ENCODE measurements around the gene RERE.

The RERE gene

DNA sequence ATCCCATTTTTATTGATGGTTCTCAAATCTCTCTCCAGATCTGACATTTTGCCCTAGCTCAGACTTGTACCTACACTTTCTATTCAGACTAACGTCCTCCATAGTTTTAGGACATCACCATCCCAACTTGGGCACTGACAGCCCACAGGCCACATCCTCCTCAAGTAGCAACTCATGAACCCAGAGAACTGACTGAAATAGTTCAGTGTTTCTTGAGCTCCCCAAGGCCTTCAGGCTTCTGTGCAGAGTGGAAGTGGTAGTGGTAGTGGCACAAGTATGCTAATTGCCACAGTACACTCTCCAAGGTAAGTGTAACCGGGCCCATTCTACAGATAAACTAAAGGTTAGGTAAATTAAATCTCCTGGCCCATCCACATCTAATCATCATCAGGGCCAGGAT lies 387.0 kb downstream of the RERE start:
- DNase-seq, result no peak

GRCh38 chr1:8429549-8430110 lies 387.8 kb downstream of the RERE start:
- no peak for DNase-seq

DNA sequence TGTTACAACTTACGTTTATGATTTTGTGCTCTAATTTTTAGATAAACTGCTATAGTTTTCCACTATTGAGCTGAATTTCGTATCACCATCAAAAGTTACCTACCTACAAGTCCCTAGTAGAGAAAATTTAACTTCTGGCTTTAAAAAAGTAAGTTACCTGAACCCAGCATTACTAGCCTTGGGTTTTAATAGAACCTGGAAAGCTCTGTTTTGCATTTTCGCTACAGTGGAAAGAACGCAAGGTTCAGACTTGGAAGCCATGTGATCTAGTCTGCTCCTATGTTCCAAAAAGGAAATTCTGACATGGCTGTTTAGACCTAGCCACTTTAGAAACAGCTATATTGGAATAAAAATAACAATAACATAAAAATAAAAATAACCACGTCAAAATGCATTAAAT lies 389.0 kb downstream of the RERE start:
- DNase-seq, result no peak

GRCh38 chr1:8427986-8428385 lies 389.5 kb downstream of the RERE start:
- DNase-seq, result peak in 9 of 51 donors; percentile 9 to 34 (median 20)

DNA sequence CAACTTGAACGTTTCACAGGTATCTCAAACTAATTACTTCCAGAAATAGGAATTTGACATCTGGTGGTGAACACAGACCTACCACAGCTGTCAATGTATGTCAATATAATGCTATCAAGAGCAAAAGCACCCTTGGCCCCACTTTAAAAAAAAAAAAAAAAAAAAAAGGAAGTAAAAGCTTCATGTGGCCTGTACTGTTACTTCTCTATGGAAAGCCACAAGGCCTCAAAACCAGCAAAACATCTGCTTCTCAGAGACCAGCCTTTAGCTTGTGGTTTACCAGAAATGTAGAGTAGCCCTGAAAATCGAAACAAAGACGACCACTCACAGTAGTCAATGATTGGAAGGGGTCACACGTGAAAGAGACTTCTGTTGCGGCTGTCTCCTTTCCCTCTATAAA lies 389.9 kb downstream of the RERE start:
- no peak for DNase-seq

DNA sequence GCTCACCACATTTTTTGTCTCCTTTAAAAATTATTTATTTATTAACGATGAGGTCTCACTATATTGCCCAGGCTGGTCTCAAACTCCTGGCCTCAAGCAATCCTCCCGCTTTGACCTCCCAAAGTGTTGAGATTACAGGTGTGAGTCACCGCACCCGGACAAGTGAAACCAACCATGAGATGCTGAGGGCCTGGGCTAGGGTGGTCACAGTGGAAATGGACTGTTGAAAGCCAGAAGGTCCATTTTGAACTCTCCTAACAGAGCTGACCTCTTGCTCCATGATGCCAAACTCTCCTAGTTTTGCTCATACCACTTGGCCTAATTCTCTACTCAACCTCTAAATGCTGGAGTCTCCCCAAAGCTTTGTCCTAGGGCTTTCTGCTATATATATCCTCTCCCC lies 390.4 kb downstream of the RERE start:
- no peak for DNase-seq

- DNase-seq, result no peak
Measured at GRCh38 chr1:8425781-8426161, 391.7 kb downstream of the RERE start.

GRCh38 chr1:8425150-8425780 lies 392.2 kb downstream of the RERE start:
- no peak for DNase-seq

- DNase-seq, result peak in 8 of 51 donors; percentile 20 to 61 (median 31)
Measured at GRCh38 chr1:8424539-8425116, 392.8 kb downstream of the RERE start.

- peak in 14 of 51 donors; percentile 26 to 81 (median 43) for DNase-seq
Measured at GRCh38 chr1:8423692-8424538, 393.5 kb downstream of the RERE start.

GRCh38 chr1:8423269-8423691 lies 394.2 kb downstream of the RERE start:
- peak in 18 of 51 donors; percentile 22 to 81 (median 43) for DNase-seq

DNA sequence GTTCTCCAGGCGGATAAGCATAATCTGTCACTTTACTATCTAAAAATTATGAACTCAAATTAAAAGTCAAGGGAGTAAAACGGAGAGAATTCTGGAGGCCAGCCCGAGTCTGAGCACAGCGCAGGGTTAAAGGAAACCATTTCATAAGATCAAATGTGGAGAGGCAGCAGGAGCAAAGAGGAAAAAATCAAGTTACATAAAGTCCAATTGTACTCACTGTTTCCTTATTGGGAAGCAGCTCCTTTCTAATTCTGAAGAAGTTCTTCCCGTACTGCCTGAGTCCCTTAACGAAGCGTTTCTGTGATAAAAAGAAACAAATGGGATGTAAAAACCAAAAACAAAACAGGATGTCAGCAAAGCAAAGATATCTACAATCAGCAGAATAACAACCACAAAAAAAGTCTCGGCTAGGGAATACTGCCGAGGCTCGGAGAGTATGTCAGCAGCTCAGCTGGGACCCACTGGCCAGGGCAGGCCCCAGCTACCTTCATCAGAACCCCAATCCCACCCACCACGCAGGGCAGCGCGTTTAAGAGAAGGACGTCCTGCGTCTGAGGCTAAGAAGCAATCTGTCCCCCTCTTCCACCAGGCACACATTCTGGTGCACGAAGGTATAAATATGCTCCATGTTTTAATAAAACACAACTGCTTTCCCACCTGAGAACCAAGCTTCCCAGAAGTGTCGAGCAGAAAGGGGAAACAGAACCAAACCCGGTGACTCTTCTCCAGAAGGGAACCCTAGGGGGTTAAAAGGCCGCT lies 394.8 kb downstream of the RERE start:
- DNase-seq, result peak in 7 of 51 donors; percentile 22 to 78 (median 40)

DNA sequence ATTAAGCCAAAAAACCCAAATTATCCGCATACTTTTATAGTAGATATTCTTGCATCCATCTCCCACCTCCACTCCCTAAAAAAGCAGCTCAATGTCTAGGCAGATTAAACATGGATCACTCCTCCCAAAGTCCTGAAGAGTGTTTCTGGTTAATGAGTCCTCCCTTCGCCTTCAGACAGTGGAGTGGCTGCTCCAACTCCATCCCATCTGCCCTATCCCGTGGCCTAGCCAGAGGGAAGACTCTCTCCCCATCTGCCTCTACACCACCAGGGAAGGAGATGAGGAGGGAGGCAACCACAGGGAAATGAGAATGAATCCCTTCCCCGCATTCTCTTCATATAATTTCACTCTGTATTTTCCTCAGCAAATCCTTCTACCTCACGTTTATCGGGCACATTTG lies 395.7 kb downstream of the RERE start:
- DNase-seq, result peak in 2 of 51 donors; percentile 18 to 57

- DNase-seq, result no peak
Measured at GRCh38 chr1:8420318-8420717, 397.1 kb downstream of the RERE start.

DNA sequence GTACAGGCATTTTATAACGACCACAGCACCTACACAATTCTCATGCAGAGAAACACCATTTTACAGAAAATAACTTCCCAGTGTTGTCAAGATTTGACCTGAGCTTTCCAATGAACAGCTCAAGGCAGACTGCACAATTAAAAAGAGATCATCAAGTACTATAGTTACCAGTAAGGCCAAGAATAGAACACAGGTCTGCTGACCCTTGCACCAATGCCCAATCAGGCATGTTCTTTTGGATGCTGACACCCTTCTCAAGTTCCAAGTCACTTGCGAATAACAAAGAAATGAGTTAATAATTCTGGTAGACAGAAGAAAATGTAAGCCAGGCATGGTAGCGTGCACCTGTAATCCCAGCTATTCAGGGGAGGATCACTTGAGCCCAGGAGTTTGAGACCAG lies 397.6 kb downstream of the RERE start:
- DNase-seq, result no peak

- DNase-seq, result no peak
Measured at GRCh38 chr1:8419172-8419571, 398.3 kb downstream of the RERE start.

DNA sequence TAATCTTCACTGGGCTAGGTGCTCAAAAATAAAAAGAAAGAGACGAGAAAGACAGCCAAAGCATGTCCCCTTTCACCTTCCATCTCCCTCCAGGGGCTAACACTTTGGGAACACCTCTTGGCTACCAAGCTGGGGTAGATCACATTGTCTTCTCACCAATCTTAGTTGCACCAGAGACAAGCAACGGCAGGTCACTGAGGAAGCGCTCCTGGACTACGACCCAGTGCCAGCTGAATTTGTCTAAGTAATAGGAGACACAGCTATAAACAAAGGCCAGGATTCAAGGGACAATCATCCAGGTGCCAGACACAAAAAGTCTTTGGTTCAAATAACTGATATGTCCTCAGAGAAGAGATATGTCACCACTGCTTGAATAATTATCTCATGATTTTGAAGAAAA lies 399.1 kb downstream of the RERE start:
- DNase-seq, result no peak

DNA sequence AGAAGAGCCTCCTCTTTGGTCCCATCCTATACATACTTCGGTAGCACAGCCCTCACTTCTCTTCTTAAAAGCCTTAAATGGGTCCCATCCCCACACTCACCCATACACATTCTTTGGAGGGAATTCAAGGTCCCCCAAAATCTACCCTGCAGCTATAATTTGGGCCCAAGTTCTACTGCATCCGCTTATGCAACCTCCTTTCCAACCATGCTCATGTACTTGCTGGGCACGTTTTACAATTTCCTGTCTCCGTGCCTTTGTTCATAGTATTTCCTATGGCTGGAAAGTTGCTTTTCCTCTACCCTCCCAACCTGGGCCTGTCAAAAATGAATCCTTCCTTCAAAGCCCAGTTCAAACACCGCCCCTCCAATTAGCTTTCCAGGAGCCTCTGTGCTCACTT lies 399.8 kb downstream of the RERE start:
- DNase-seq, result no peak

- no peak for DNase-seq
Measured at GRCh38 chr1:8416881-8417280, 400.6 kb downstream of the RERE start.

DNA sequence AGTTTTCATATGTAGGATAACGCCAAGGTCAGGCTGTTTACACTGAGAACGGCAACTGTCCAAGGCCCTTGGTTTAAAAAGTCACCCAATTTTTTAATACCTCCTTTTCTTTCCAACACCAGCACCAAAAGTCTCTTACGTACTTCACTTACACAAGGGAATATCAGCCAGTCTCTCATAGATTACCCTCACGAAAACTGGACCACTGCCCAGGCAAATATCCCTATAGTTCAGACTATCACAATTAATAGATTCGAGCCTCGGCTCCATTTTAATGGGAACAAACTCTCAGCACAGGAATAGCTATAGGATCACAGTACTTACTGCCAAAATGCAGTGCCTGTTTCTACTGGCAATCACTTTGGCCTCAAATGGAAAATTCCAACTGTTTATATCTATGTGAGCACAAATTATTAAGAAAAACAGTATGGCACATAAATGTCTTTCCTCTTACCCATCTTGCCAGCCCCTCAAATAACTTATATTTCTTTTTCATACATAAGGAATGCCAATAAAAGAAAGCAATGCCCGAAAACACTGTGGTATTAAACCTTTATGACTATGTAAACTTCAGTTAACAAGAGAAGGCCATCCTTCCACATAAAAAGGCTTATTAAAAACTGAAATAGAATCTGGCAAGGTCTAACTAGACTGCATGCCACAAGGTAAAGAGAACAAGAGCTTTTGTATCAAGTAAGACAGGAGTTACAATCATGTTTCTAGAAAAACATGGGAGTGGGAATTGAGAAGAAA lies 401.7 kb downstream of the RERE start:
- no peak for DNase-seq
